IPS-18c (cell line): ENCODE data around the gene PAWR.
"Not testable (repeated sequence)": the region's sequence is repeated elsewhere in the genome, so short reads cannot be mapped to it uniquely, and the experiment has no call there.

Experiments
- H3K4me3 ChIP-seq: 2 replicates; pipeline ENCODE4 v1.7.0; 2013; ENCODE audit warnings: low read depth, mild to moderate bottlenecking, low read length, moderate library complexity; ENCODE audit not compliant: insufficient read depth
- H3K9me3 ChIP-seq: one replicate; pipeline ENCODE4 v1.6.1; 2013; ENCODE audit warnings: mild to moderate bottlenecking, low read length, moderate library complexity; ENCODE audit not compliant: control insufficient read depth, insufficient read depth

PAWR gene

GRCh38 chr12:79547735-79548609 lies 142.8 kb downstream of the PAWR start:
- no peak overlapping the region for H3K4me3 ChIP-seq

DNA sequence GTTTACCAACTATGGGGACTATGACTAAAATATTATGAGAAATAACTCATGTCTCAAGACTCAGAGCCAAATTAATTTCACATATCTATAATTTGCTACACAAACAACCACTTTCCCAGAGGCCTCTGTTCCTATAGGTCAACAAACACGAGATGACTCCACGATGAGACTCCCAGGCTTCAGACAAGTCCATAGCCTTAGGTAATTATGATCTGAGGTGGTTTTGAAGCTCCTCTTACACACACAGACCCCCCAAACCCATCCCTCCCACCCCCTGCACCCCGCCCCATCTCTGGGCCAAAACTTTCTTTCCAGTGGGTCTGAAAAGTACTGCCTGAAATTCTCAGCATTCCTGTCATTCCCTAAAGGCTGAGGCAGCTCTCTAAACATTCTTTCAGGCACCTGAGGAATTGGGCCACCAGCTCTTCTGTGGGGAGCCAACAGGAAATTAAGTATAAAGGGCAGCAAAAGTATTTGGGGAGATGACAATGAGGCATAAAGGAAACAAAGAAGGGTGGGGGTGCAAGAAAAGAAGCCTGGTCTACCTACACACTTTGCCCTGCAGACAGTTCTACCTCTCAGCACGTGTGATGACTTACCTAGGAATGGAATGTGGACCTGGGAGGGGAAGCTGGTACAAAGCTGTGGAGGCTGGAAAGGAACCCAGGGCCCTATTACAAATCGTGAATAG lies 143.6 kb downstream of the PAWR start:
- Histone ChIP-seq H3K4me3 (no peak overlapping the region), H3K9me3 (no peaks in the 10 kb centered on the region)

More at GRCh38 chr12:79547735-79548609, 142.8 kb downstream of the PAWR start:
- H3K9me3 ChIP-seq = no peaks in the 10 kb centered on the region

GRCh38 chr12:79546466-79547043 lies 144.2 kb downstream of the PAWR start:
- no peak overlapping the region for H3K4me3 ChIP-seq
- no peaks in the 10 kb centered on the region for H3K9me3 ChIP-seq

DNA sequence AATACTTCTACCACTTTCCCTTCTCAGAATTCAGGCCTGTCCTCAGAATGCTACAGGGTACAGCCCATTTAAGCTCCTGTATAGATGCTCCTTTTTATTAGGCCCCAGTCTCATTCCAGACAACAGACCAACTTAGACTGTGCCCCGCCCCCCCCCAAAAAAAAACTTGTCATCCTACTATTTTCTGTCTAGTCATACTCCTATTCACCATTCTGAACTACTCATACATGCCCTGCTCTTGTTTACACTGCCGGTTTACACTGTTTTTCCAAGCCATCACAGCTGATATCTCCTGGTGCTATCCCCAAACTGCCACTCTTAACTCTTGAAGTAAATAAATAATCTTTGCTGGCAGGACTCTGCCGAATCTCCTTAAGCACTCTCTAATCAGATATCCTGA lies 146.3 kb downstream of the PAWR start:
- not testable (repeated sequence) for H3K4me3 ChIP-seq, H3K9me3 ChIP-seq

GRCh38 chr12:79537675-79538074 lies 153.1 kb downstream of the PAWR start:
- Histone ChIP-seq H3K9me3 (no peaks in the 10 kb centered on the region), H3K4me3 (no peak overlapping the region)

- Histone ChIP-seq H3K9me3 (no peaks in the 10 kb centered on the region), H3K4me3 (no peak overlapping the region)
Observed at GRCh38 chr12:79535751-79536150, 155.0 kb downstream of the PAWR start.
